ENCODE results near the gene TMOD1.

The TMOD1 gene

DNA sequence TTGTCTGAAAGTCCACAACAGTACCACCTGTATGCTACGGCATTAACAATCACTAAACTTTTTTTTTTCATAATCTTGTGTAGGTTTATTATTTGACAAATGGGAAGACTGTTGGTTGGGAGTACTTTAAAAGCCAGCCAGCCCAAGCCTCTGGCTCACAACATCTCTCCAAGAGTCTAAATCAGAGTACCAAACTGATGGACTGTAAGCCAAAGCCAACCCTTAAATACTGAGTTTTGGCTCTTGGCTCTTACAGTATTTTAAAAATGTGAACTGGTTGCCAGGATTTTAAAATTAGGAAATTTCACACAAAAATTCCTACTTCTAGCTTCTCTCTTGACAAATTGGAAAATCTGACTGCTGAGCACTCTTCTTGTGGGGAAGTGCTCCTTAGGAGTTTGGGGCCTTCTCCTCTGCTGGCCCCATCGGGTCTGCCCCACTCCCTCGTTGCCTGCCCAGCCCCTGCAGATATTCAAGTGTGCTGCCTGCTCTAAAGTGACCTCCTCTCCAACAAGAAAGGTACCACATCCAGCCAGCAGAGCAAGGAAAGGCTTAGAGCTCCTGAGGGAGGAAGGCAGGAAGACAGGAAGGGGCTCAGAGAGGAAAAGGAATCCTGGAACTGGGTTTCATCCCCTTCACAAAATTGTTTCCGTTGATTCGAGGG, 21.8 kb upstream of the TMOD1 start:
- Histone ChIP-seq H3K23ac (ENCODE audit: low read length in 2 of 2) (no peak overlapping the region), H3K27me3 (ENCODE audit: control insufficient read depth in 1 of 2, insufficient read depth in 1 of 2, low read length in 2 of 2) (no peaks in the 10 kb centered on the region), H3K79me1 (replicated peaks; ENCODE audit: low read length, poor library complexity, severe bottlenecking) (no peaks in the 10 kb centered on the region), H2BK5ac (ENCODE audit: low read depth, low read length, poor library complexity, severe bottlenecking) (no peak overlapping the region), H2BK120ac (ENCODE audit: low read depth, low read length) (no peak overlapping the region), H3K4ac (ENCODE audit: low read depth in 1 of 2, low read length in 2 of 2) (no peak overlapping the region), H3K18ac (ENCODE audit: low read depth in 1 of 2, low read length in 2 of 2) (no peak overlapping the region), H3K27ac (ENCODE audit: low read length, poor library complexity, severe bottlenecking) (no peak overlapping the region), H2AK5ac (ENCODE audit: low read length, severe bottlenecking) (no peak overlapping the region), H3K36me3 (ENCODE audit: control insufficient read depth in 1 of 2, insufficient read depth in 2 of 2, low read depth in 1 of 2, low read length in 2 of 2) (peaks cover 3 to 33% of the 10 kb centered on the region in 2 experiments), H4K8ac (ENCODE audit: low read length) (no peak overlapping the region), H3K4me2 (ENCODE audit: low read length, poor library complexity, severe bottlenecking) (no peak overlapping the region), H2AFZ (ENCODE audit: low read depth, low read length) (no peak overlapping the region), H2BK12ac (ENCODE audit: low read length in 2 of 2) (no peak overlapping the region), H3K4me1 (ENCODE audit: control insufficient read depth, insufficient read depth, low read depth, low read length) (no peaks in the 10 kb centered on the region), H3K9me3 (ENCODE audit: control insufficient read depth, low read length) (no peaks in the 10 kb centered on the region), H3K14ac (ENCODE audit: low read length in 2 of 2) (no peak overlapping the region), H4K91ac (ENCODE audit: low read length) (no peak overlapping the region), H2BK15ac (ENCODE audit: low read depth, poor library complexity, severe bottlenecking) (no peak overlapping the region), H3K4me3 (ENCODE audit: insufficient read depth in 1 of 2, low read depth in 1 of 2, low read length in 2 of 2) (no peak overlapping the region), H3K9ac (ENCODE audit: low read length) (no peak overlapping the region)
- DNase-seq, result no peak
- WGBS, result 87% methylated on average over 3 of the region's 5 CpGs

DNA sequence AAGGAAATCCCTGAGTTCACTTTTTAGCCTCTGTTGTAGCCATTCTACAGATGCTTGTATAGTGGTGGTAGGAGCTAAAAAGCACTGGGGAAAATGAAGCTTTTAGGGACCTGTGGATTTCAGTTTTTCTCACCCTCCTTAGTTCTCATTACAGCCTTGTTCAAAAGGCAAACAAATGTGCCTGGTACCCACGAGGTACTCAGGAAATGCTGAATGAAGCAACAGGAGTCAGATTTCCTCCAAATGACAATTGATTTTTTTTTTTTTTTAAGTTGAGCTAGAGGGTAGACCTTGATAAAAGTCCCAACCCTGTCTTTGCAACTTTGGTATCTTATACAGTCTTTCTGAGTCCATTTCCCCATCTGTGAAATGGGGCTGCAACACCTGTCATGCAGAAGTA, 21.3 kb upstream of the TMOD1 start:
- no peak overlapping the region for H2BK120ac ChIP-seq (ENCODE audit: low read depth, low read length)
- no peak overlapping the region for H3K4me3 ChIP-seq (ENCODE audit: insufficient read depth in 1 of 2, low read depth in 1 of 2, low read length in 2 of 2)
- no peak overlapping the region for H4K91ac ChIP-seq (ENCODE audit: low read length)
- no peak overlapping the region for H3K27ac ChIP-seq (ENCODE audit: low read length, poor library complexity, severe bottlenecking)
- no peak overlapping the region for H2BK15ac ChIP-seq (ENCODE audit: low read depth, poor library complexity, severe bottlenecking)
- 14% methylated on average over 1 of the region's 1 CpG for WGBS
- no peak for DNase-seq
- no peak overlapping the region for H3K18ac ChIP-seq (ENCODE audit: low read depth in 1 of 2, low read length in 2 of 2)
- H2BK12ac ChIP-seq (ENCODE audit: low read length in 2 of 2), result no peak overlapping the region
- no peak overlapping the region for H3K14ac ChIP-seq (ENCODE audit: low read length in 2 of 2)
- no peaks in the 10 kb centered on the region for H3K79me1 ChIP-seq (replicated peaks; ENCODE audit: low read length, poor library complexity, severe bottlenecking)
- no peak overlapping the region for H4K8ac ChIP-seq (ENCODE audit: low read length)
- H2AK5ac ChIP-seq (ENCODE audit: low read length, severe bottlenecking), result no peak overlapping the region
- no peak overlapping the region for H3K4ac ChIP-seq (ENCODE audit: low read depth in 1 of 2, low read length in 2 of 2)
- no peaks in the 10 kb centered on the region for H3K4me1 ChIP-seq (ENCODE audit: control insufficient read depth, insufficient read depth, low read depth, low read length)
- peaks cover 3 to 33% of the 10 kb centered on the region in 2 experiments for H3K36me3 ChIP-seq (ENCODE audit: control insufficient read depth in 1 of 2, insufficient read depth in 2 of 2, low read depth in 1 of 2, low read length in 2 of 2)
- no peak overlapping the region for H2BK5ac ChIP-seq (ENCODE audit: low read depth, low read length, poor library complexity, severe bottlenecking)
- H3K4me2 ChIP-seq (ENCODE audit: low read length, poor library complexity, severe bottlenecking), result no peak overlapping the region
- no peak overlapping the region for H2AFZ ChIP-seq (ENCODE audit: low read depth, low read length)
- H3K9me3 ChIP-seq (ENCODE audit: control insufficient read depth, low read length), result no peaks in the 10 kb centered on the region
- H3K9ac ChIP-seq (ENCODE audit: low read length), result no peak overlapping the region
- H3K27me3 ChIP-seq (ENCODE audit: control insufficient read depth in 1 of 2, insufficient read depth in 1 of 2, low read length in 2 of 2), result no peaks in the 10 kb centered on the region
- no peak overlapping the region for H3K23ac ChIP-seq (ENCODE audit: low read length in 2 of 2)

DNA sequence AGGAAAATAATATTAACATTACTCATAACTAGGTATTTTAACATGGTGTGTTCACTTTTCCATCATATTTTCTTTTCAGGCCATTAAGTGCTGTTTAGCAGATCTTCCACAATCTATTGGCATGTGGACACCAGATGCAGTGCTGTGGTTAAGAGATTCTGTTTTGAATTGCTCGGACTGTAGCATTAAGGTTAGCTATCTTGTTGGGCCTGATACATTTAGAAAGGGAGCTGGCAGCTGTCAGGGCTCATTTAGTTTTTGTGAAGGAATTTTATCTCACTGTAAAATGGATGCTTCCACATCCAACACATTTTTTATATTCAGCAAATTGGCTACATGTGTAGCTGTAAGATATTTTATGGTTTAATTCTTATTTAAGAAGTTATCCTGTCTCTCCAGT, 20.7 kb upstream of the TMOD1 start:
- Histone ChIP-seq H3K27me3 (ENCODE audit: control insufficient read depth in 1 of 2, insufficient read depth in 1 of 2, low read length in 2 of 2) (no peaks in the 10 kb centered on the region), H2BK5ac (ENCODE audit: low read depth, low read length, poor library complexity, severe bottlenecking) (no peak overlapping the region), H3K36me3 (ENCODE audit: control insufficient read depth in 1 of 2, insufficient read depth in 2 of 2, low read depth in 1 of 2, low read length in 2 of 2) (peaks cover 3 to 37% of the 10 kb centered on the region in 2 experiments), H3K18ac (ENCODE audit: low read depth in 1 of 2, low read length in 2 of 2) (no peak overlapping the region), H3K9ac (ENCODE audit: low read length) (no peak overlapping the region), H3K4me2 (ENCODE audit: low read length, poor library complexity, severe bottlenecking) (no peak overlapping the region), H2BK15ac (ENCODE audit: low read depth, poor library complexity, severe bottlenecking) (no peak overlapping the region), H3K4me3 (ENCODE audit: insufficient read depth in 1 of 2, low read depth in 1 of 2, low read length in 2 of 2) (no peak overlapping the region), H4K91ac (ENCODE audit: low read length) (no peak overlapping the region), H3K14ac (ENCODE audit: low read length in 2 of 2) (no peak overlapping the region), H2AFZ (ENCODE audit: low read depth, low read length) (no peak overlapping the region), H2BK120ac (ENCODE audit: low read depth, low read length) (no peak overlapping the region), H2BK12ac (ENCODE audit: low read length in 2 of 2) (no peak overlapping the region), H3K9me3 (ENCODE audit: control insufficient read depth, low read length) (no peaks in the 10 kb centered on the region), H3K4me1 (ENCODE audit: control insufficient read depth, insufficient read depth, low read depth, low read length) (no peaks in the 10 kb centered on the region), H3K27ac (ENCODE audit: low read length, poor library complexity, severe bottlenecking) (no peak overlapping the region), H3K79me1 (replicated peaks; ENCODE audit: low read length, poor library complexity, severe bottlenecking) (no peaks in the 10 kb centered on the region), H2AK5ac (ENCODE audit: low read length, severe bottlenecking) (no peak overlapping the region), H3K4ac (ENCODE audit: low read depth in 1 of 2, low read length in 2 of 2) (no peak overlapping the region), H3K23ac (ENCODE audit: low read length in 2 of 2) (no peak overlapping the region), H4K8ac (ENCODE audit: low read length) (no peak overlapping the region)
- 86% methylated on average over 1 of the region's 1 CpG for WGBS
- no peak for DNase-seq

DNA sequence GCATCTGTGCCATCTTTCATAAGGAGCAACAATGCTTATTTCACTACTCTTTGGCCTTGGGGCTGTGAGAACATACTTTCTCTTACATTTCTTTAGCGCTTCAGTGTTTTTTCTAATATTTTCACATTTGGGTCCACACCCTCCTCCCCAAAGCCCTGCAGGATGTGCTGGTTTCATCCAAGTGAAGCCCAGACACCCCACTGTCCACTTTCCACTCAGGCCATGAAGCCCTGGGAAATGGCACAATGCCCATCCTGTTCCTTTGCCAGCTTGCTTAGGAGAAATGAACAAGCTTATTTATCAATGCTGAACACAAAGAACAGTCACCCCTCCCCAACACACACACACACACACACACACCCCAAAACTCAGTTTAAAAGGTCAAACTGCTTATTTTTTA, 17.3 kb upstream of the TMOD1 start:
- DNase-seq, result no peak
- Histone ChIP-seq H3K4me1 (ENCODE audit: control insufficient read depth, insufficient read depth, low read depth, low read length) (no peaks in the 10 kb centered on the region), H3K4me2 (ENCODE audit: low read length, poor library complexity, severe bottlenecking) (no peak overlapping the region), H2BK120ac (ENCODE audit: low read depth, low read length) (no peak overlapping the region), H3K27me3 (ENCODE audit: control insufficient read depth in 1 of 2, insufficient read depth in 1 of 2, low read length in 2 of 2) (no peaks in the 10 kb centered on the region), H4K91ac (ENCODE audit: low read length) (no peak overlapping the region), H3K14ac (ENCODE audit: low read length in 2 of 2) (no peak overlapping the region), H2AK5ac (ENCODE audit: low read length, severe bottlenecking) (no peak overlapping the region), H2BK12ac (ENCODE audit: low read length in 2 of 2) (no peak overlapping the region), H3K23ac (ENCODE audit: low read length in 2 of 2) (no peak overlapping the region), H3K27ac (ENCODE audit: low read length, poor library complexity, severe bottlenecking) (no peak overlapping the region), H3K9ac (ENCODE audit: low read length) (no peak overlapping the region), H3K79me1 (replicated peaks; ENCODE audit: low read length, poor library complexity, severe bottlenecking) (no peaks in the 10 kb centered on the region), H3K4me3 (ENCODE audit: insufficient read depth in 1 of 2, low read depth in 1 of 2, low read length in 2 of 2) (no peak overlapping the region), H3K4ac (ENCODE audit: low read depth in 1 of 2, low read length in 2 of 2) (no peak overlapping the region), H3K9me3 (ENCODE audit: control insufficient read depth, low read length) (peaks cover 13% of the 10 kb centered on the region), H4K8ac (ENCODE audit: low read length) (no peak overlapping the region), H2BK15ac (ENCODE audit: low read depth, poor library complexity, severe bottlenecking) (no peak overlapping the region), H3K36me3 (ENCODE audit: control insufficient read depth in 1 of 2, insufficient read depth in 2 of 2, low read depth in 1 of 2, low read length in 2 of 2) (peaks cover 3 to 50% of the 10 kb centered on the region in 2 experiments), H3K18ac (ENCODE audit: low read depth in 1 of 2, low read length in 2 of 2) (no peak overlapping the region), H2BK5ac (ENCODE audit: low read depth, low read length, poor library complexity, severe bottlenecking) (no peak overlapping the region), H2AFZ (ENCODE audit: low read depth, low read length) (no peak overlapping the region)
- whole genome bisulfite sequencing, result 100% methylated on average over 1 of the region's 1 CpG

Data from mesenchymal stem cell (in vitro differentiated cells and primary cell).